Activated CD4-positive, CD25-positive, alpha-beta regulatory T cell treated with anti-CD3 and anti-CD28 coated beads, Interleukin-2, amount 50 U/mL, for 16 hours (primary cell): ENCODE measurements around the gene FZR1.
"Not testable (repeated sequence)": the region's sequence is repeated elsewhere in the genome, so short reads cannot be mapped to it uniquely, and the experiment has no call there.

Experiments
- DNase-seq: peaks from one replicate; pipeline ENCODE4 v3.0.0-alpha.2; 2020; ENCODE audit warnings: low read depth, low spot score

The FZR1 gene

GRCh38 chr19:3546119-3546518, 40.0 kb downstream of the FZR1 start:
- no peak for DNase-seq

- DNase-seq, result no peak
These were observed 41.2 kb downstream of the FZR1 start for GRCh38 chr19:3547301-3547731.

- DNase-seq, result no peak
These were observed 41.7 kb downstream of the FZR1 start for GRCh38 chr19:3547767-3548282.

DNA sequence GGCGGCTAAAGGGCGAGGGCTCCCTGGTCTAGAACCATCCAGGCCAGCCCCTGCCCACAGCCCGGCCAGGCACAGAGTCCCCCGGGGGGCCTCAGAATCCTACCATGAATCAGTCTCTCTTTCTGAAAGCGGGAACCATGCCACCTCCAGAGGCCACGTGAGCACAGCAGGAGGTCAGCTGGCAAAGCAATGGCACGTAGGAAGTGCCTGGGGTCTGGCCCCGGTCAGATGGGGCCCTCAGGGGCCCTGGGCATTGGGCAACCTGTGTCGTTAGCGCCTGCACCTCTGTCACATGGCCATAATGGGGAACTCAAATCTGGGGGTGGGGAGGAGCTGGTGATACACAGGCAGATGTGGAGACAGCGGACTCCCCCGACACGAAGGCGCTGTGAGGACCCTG, 42.5 kb downstream of the FZR1 start:
- DNase-seq, result no peak

- DNase-seq, result no peak
These were observed 43.7 kb downstream of the FZR1 start for GRCh38 chr19:3549816-3550215.

GRCh38 chr19:3550947-3551791, 45.1 kb downstream of the FZR1 start:
- DNase-seq, result no peak

DNA sequence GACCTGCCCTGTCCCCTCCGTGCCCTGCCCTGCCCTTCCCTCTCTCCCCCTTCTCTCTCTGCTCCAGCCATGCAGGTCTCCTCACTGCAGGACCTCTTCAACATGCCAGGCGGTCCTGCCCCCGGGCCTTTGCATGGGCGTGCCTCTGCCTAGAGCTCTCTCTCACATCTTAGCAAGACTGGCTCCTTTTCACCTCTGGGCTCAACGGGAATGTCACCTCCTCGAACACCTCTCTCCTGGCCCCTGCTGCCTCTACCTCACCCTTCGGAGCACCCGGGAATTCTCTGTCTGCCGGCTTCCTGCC, 45.6 kb downstream of the FZR1 start:
- DNase-seq, result no peak

GRCh38 chr19:3554254-3555083, 48.4 kb downstream of the FZR1 start:
- DNase-seq, result no peak

DNA sequence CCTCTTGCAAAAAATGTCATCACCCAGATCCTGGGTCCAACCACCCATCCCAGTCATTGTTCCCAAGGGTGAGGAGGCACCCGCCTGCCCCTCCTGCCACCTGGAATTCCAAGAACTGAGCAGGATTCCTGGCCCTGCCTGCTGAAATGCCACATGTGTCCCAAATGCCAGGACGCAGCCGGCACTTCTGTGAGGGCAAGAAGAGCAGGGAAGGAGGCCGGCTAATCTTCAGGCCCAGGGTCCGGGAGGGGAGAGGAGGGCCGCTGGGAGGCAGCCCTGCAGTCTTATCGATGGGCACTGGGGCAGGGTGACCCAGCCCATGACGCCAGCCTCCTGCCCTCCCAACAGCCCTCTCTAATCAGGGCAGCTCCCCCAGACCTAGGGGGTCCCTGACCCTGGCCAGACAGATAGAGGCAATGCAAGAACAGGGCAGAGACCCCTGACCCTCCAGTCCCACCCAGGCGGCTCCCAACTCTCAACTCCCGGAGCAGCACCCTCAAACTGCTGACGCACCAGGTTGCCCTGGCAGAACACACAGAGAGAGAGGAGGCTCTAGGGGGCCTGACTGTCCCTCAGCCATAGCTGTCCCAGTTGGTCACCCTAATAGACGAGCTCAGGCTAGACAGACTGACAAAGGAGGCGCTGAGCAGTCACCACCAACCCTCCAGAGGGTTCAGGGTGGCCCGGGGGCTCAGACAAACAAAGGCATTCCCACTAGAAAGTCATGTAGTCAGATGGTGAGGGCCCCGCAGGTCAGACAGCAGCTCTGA, 49.7 kb downstream of the FZR1 start:
- DNase-seq, result no peak

GRCh38 chr19:3556423-3556977, 50.4 kb downstream of the FZR1 start:
- DNase-seq, result no peak

DNA sequence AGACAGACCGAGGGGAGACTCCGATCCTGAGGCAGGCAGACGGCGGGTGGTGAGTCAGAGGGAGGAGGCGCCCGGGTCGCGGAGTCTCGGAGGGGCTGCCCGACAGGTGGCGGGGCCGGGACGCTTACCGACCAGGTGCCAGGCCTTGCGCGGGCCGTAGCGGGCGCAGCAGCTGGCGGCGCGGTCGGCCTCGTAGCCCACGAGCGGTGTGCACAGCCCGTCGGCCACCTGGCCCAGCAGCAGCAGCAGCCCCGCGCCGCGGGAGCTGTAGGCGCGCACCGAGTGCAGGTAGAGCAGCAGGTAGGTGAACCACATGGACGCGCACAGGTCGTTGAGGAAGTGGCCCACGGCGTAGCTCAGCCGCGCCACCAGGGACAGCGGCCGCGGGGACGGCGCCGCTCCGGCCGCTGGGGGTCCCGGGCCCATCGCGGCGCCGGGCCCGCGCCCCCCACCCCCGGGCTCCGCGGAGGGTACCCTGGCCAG, 50.9 kb downstream of the FZR1 start:
- peak; percentile 30 for DNase-seq

GRCh38 chr19:3557461-3558248, 51.5 kb downstream of the FZR1 start, which contains the start of gene MFSD12:
MFSD12 (minus strand) TSS chr19:3557586; CDS start chr19:3557403, 183 bp downstream.
- peak; percentile 89 for DNase-seq

GRCh38 chr19:3563709-3564524, 57.8 kb downstream of the FZR1 start:
- no peak for DNase-seq

DNA sequence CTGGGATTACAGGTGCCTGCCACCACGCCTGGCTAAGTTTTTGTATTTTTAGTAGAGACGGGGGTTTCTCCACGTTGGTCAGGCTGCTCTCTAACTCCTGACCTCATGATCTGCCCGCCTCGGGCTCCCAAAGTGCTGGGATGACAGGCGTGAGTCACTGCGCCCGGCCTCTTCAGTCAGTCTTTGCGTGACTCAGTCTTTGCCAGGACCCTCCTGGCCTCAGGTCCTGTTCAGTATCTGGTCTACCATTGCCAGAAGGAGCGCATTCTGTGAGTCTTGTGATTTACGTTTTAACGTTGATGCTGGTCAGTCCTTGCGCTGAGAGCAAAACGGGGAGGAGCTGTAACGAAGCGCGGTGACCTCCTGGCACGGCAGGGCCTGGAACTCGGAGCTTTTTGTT, 59.0 kb downstream of the FZR1 start:
- DNase-seq, result no peak

- DNase-seq, result not testable (repeated sequence)
These were observed 63.9 kb downstream of the FZR1 start for GRCh38 chr19:3570042-3570441.

DNA sequence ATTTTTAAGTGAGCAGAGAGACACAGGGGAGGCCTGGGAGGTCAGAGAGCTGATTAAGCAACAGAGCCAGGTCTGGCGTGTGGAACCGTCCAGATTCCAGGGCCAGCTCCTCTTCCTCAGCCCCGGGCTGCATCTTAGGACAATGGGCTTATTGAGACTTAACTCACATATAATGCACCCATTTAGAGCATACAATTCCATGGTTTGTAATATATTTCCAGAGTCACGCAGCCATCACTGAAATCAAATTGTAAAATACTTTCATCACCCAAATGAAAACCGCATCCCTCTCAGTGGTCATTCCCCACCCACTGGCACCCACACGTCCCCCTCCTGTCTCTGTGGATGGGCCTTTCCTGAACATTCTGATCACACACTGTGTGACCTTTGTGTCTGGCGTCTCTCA, 64.5 kb downstream of the FZR1 start:
- DNase-seq, result no peak

DNA sequence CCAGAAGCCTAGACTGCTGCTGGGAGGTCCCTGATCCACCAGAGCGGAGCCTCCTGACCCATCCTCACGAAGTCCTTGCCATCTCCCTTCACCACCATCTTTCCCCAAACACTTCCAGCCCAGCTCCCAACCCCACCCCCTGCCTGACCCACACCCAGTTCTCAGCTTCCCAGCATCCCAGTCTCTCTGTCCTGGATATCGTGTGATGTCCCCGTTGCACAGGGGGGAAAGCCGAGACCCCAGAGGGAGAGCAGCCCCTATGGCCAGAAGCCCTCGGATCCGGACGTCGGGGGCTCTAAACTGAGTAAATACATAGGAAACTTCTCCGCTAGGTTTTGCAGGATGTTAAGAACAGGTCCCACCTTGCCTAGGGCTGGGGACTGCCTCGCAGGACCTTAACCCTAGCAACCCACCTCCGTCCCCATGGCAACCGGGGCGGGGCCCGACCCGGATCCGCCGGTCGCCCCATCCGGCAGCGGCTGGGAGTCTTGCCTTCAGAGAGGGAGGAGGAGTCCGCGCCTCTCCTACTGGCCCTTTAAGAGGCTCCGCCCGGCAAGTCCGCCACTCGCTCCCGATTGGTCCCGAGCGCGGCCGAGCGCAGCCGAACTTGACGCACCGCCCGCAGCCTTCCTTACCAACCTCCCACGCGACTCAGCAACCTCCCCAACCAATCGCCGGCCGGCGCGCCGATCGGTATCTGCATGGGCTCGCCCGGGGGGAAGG, 66.2 kb downstream of the FZR1 start:
- peak; percentile 99 for DNase-seq

GRCh38 chr19:3572855-3573161, 66.7 kb downstream of the FZR1 start, which contains the start of gene HMG20B:
HMG20B (plus strand) TSS chr19:3572944; CDS start chr19:3573310, 366 bp downstream.
- DNase-seq, result no peak
